GM12872 (cell line): ENCODE measurements around the gene ASTN2.

Experiments used
- CTCF ChIP-seq: IDR thresholded peaks from 3 replicates; pipeline ENCODE4 v1.5.1; 2011; ENCODE audit warnings: low read depth, mild to moderate bottlenecking, low read length, moderate library complexity; ENCODE audit not compliant: insufficient read depth

ASTN2 gene

DNA sequence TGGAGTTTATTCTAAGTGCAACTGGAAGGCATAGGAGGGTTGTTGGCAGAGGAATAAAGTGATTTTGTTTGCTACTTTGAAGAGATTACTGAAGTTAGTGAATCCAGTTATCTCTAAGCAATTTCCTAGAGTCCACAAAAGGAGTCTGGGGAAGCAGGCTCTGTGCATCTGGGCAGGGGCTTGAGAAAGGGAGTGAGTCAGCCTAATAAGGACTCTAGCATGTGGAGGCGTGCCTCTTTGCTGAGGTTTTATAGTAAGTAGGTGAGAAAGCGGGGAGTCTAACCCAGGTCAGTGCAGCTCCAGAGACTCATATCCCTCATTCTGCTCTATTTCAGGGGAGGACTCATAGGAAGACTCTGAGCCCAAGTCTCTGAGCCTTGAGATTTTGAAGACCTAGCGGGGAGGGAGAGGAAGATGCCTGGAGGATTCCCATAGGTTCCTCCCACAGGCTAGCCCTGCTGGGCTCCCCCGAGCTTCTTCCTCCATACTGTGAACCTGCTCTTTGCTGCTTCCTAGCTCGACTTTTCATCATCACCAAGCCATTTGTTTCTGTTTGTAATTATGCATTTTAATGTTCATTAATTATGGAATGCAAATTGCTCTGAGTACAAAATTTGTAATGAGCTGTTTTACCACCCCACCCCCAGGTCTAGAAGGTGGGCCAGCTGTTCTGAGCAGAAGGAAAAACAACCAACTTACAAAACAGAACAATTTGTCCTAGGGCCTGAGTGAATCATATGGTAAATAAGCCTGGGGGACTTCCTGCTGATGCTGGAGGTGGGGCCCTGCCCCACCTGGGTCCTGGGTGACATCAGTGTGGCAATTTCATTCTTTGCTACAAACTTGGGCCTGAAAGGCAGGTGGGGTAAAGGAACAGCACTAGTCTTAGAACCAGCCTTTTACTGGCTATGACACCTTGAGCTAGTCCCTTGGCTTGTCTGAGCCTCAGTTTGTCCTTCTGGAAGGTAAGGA, 577.6 kb downstream of the ASTN2 start:
- no peak for TF ChIP-seq CTCF

GRCh38 chr9:116821633-116822229, 593.1 kb downstream of the ASTN2 start:
- no peak for TF ChIP-seq CTCF

- TF ChIP-seq CTCF: no peak
These were observed 595.7 kb downstream of the ASTN2 start for GRCh38 chr9:116819116-116819515.

DNA sequence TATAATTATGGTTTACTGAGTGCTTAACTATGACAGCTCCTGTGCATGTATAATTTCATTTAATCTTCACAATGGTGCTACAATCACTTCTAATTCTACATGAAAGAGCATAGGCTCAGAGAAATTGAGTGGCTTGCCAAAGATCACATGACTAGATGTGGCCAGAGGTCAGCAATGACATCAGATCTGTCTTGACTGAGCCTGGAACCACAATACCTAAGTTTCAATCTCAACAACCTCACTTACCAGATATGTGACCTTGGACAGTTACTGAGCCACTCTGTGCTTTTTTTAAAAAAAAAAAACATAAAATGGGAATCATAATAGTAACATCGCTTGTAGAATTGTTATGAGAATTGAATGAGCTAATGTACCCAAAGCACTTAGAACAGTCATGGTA, 597.1 kb downstream of the ASTN2 start:
- no peak for TF ChIP-seq CTCF

DNA sequence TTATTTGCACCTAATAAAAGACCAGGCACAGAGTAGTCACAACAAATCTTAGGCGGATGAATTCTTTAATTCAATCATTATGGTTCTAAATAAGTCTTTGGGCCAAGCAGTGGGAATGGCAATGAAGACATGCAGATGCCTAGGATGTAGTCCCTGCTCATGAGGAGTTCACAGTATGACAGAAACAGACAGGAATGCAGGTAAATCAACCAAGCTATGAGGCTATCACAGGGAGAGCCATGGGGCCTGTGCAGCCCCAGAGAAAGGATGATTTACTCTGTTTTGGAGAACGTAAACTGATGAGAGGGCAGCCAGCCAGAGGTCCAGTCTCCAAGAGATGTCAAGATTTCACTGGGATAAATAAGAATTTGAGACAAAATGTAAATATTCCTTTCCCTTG, 598.4 kb downstream of the ASTN2 start:
- TF ChIP-seq CTCF: no peak

DNA sequence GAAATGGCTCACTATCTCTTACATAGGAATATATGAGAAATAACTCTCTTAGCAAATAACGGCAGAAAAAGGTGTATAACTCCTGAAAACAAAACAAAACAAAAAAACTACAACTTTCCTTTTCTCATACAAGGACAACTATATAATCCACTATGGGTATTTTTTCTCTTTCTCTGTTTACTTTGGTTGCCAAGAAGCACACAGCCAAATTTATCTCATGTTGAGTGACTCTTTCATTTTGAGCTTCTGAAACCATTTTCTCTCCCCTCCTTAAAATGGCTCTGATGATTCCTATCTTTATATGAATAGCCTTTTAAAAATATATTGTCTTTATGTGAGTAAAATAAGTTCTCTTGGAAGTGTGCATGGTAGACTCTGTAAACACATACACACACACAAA, 599.0 kb downstream of the ASTN2 start:
- TF ChIP-seq CTCF: no peak

GRCh38 chr9:116813031-116813300, 601.9 kb downstream of the ASTN2 start:
- TF ChIP-seq CTCF: no peak
